HG03280 (cell line): Measurements from ENCODE around the gene GHRH.

Source experiments
- ATAC-seq: cut with Tn5 transposase; IDR thresholded peaks from one replicate; pipeline ENCODE4 v1.9.1; 2021; ENCODE audit warnings: mild to moderate bottlenecking, moderate library complexity; ENCODE audit not compliant: unreplicated experiment

Gene GHRH

GRCh38 chr20:37261714-37262113, at the start of gene GHRH:
Gene GHRH, minus strand, starts transcription at chr20:37261814. Its CDS starts 4,925 bp downstream, at chr20:37256889.
- no peak for ATAC-seq

- no peak for ATAC-seq
Observed at GRCh38 chr20:37310951-37311350, 49.3 kb upstream of the GHRH start.

GRCh38 chr20:37309936-37310590, 48.4 kb upstream of the GHRH start:
- no peak for ATAC-seq

- no peak for ATAC-seq
Observed at GRCh38 chr20:37309290-37309689, 47.7 kb upstream of the GHRH start.

GRCh38 chr20:37308086-37309050, 46.8 kb upstream of the GHRH start:
- peak; percentile 97 for ATAC-seq

GRCh38 chr20:37305839-37306238, 44.2 kb upstream of the GHRH start:
- ATAC-seq = no peak

GRCh38 chr20:37305079-37305478, 43.5 kb upstream of the GHRH start:
- no peak for ATAC-seq

- no peak for ATAC-seq
Observed at GRCh38 chr20:37303637-37304036, 42.0 kb upstream of the GHRH start.

- ATAC-seq = no peak
Observed at GRCh38 chr20:37302981-37303380, 41.4 kb upstream of the GHRH start.

- no peak for ATAC-seq
Observed at GRCh38 chr20:37301558-37301957, 39.9 kb upstream of the GHRH start.

- ATAC-seq = no peak
Observed at GRCh38 chr20:37301120-37301519, 39.5 kb upstream of the GHRH start.

GRCh38 chr20:37299718-37300528, 38.3 kb upstream of the GHRH start:
- ATAC-seq = no peak

- no peak for ATAC-seq
Observed at GRCh38 chr20:37298190-37298939, 36.8 kb upstream of the GHRH start.

GRCh38 chr20:37297066-37297736, 35.6 kb upstream of the GHRH start:
- ATAC-seq = no peak

GRCh38 chr20:37296371-37296770, 34.8 kb upstream of the GHRH start:
- no peak for ATAC-seq

GRCh38 chr20:37295595-37295994, 34.0 kb upstream of the GHRH start:
- no peak for ATAC-seq

- ATAC-seq = no peak
Observed at GRCh38 chr20:37295001-37295400, 33.4 kb upstream of the GHRH start.

GRCh38 chr20:37294262-37294981, 32.8 kb upstream of the GHRH start:
- ATAC-seq = no peak

- ATAC-seq = no peak
Observed at GRCh38 chr20:37293301-37293943, 31.8 kb upstream of the GHRH start.
